ENCODE data around the gene FAM24B. TPM values are rescaled to one million over a fixed set of nuclear protein-coding genes. Genes with fewer than 3 reads are reported as not detected.
"Not testable (repeated sequence)": the region's sequence is repeated elsewhere in the genome, so short reads cannot be mapped to it uniquely, and the experiment has no call there.

The FAM24B gene
- 0.47 TPM for total RNA-seq
- long read RNA-seq, result 0 reads

- DNase-seq (peak; percentile 93), ATAC-seq (peak; percentile 100)
- intact Hi-C loops (cut with micrococcal nuclease), result no loop called here
These were observed at the start of gene FAM24B for GRCh38 chr10:122879339-122880273. FAM24B (minus strand) TSS chr10:122879581; CDS start chr10:122850515, 29,066 bp downstream.

GRCh38 chr10:122915700-122916099 lies 36.3 kb upstream of the FAM24B start:
- DNase-seq (no peak), ATAC-seq (no peak)
- intact Hi-C loops (cut with micrococcal nuclease), result no loop called here

- peak; percentile 52 for ATAC-seq
- peak; percentile 48 for DNase-seq
- intact Hi-C loops (cut with micrococcal nuclease), result no loop called here
These were observed 32.6 kb upstream of the FAM24B start for GRCh38 chr10:122911889-122912484.

- no peak for ATAC-seq
- no peak for DNase-seq
- intact Hi-C loops (cut with micrococcal nuclease), result no loop called here
These were observed 30.9 kb upstream of the FAM24B start, which contains the start of gene FAM24A for GRCh38 chr10:122910310-122910709. FAM24A (plus strand) TSS chr10:122910610; CDS start chr10:122911635, 1,025 bp downstream.

- intact Hi-C loops (cut with micrococcal nuclease); ATAC-seq; DNase-seq: not testable (repeated sequence)
These were observed 24.5 kb upstream of the FAM24B start for GRCh38 chr10:122903861-122904260.

- ATAC-seq (no peak), DNase-seq (no peak)
- intact Hi-C loops (cut with micrococcal nuclease), result no loop called here
These were observed 15.0 kb upstream of the FAM24B start for GRCh38 chr10:122894261-122894944.

- ATAC-seq, result no peak
- intact Hi-C loops (cut with micrococcal nuclease), result no loop called here
- no peak for DNase-seq
These were observed 4.8 kb upstream of the FAM24B start for GRCh38 chr10:122884166-122884565.

GRCh38 chr10:122882766-122883165 lies 3.4 kb upstream of the FAM24B start:
- intact Hi-C loops (cut with micrococcal nuclease), result no loop called here
- ATAC-seq, result no peak

GRCh38 chr10:122878799-122879338 lies 512 bp downstream of the FAM24B start:
- ATAC-seq (peak; percentile 16), DNase-seq (no peak)
- intact Hi-C loops (cut with micrococcal nuclease), result no loop called here

More at GRCh38 chr10:122882766-122883165, 3.4 kb upstream of the FAM24B start:
- no peak for DNase-seq

- ATAC-seq (no peak), DNase-seq (no peak)
- intact Hi-C loops (cut with micrococcal nuclease), result no loop called here
These were observed 2.1 kb downstream of the FAM24B start for GRCh38 chr10:122877264-122877663.

- ATAC-seq, result no peak
- intact Hi-C loops (cut with micrococcal nuclease), result no loop called here
- no peak for DNase-seq
These were observed 2.9 kb downstream of the FAM24B start for GRCh38 chr10:122876467-122876855.

GRCh38 chr10:122875843-122876466 lies 3.4 kb downstream of the FAM24B start:
- DNase-seq, result no peak
- intact Hi-C loops (cut with micrococcal nuclease), result no loop called here
- no peak for ATAC-seq

GRCh38 chr10:122871947-122872346 lies 7.4 kb downstream of the FAM24B start:
- ATAC-seq; intact Hi-C loops (cut with micrococcal nuclease); DNase-seq: not testable (repeated sequence)

- ATAC-seq; DNase-seq; intact Hi-C loops (cut with micrococcal nuclease): not testable (repeated sequence)
These were observed 10.6 kb downstream of the FAM24B start for GRCh38 chr10:122868768-122869167.

- ATAC-seq; DNase-seq; intact Hi-C loops (cut with micrococcal nuclease): not testable (repeated sequence)
These were observed 12.5 kb downstream of the FAM24B start for GRCh38 chr10:122866757-122867482.

GRCh38 chr10:122864901-122865300 lies 14.5 kb downstream of the FAM24B start:
- ATAC-seq (no peak), DNase-seq (no peak)
- intact Hi-C loops (cut with micrococcal nuclease), result no loop called here

- no peak for DNase-seq
- intact Hi-C loops (cut with micrococcal nuclease), result no loop called here
- ATAC-seq, result no peak
These were observed 15.2 kb downstream of the FAM24B start for GRCh38 chr10:122864194-122864592.
